Lung microvascular endothelial cell (primary cell): ENCODE results near the gene PADI4. TPM values are rescaled to one million over a fixed set of nuclear protein-coding genes. Genes with fewer than 3 reads are reported as not detected.
"Not testable (repeated sequence)": the region's sequence is repeated elsewhere in the genome, so short reads cannot be mapped to it uniquely, and the experiment has no call there.

Experiments
- DNase-seq, 2 donors: peaks; one replicate each; pipeline versions ENCODE4 v3.0.0 to v3.0.0-alpha.2; 2010; ENCODE audit warnings: low read depth in 2 of 2
- total RNA-seq: library from RNA; depleted of rRNA; stranded (reverse); fragments of >200 nt; gene quantifications from 2 replicates; pipeline ENCODE4 v1.2.1, GENCODE V29; 2014

PADI4 gene
- total RNA-seq, 1 donor from 2014 or later, result not detected

GRCh38 chr1:17313530-17314309 lies 5.7 kb downstream of the PADI4 start:
- no peak for DNase-seq

GRCh38 chr1:17314491-17314971 lies 6.5 kb downstream of the PADI4 start:
- no peak for DNase-seq

DNA sequence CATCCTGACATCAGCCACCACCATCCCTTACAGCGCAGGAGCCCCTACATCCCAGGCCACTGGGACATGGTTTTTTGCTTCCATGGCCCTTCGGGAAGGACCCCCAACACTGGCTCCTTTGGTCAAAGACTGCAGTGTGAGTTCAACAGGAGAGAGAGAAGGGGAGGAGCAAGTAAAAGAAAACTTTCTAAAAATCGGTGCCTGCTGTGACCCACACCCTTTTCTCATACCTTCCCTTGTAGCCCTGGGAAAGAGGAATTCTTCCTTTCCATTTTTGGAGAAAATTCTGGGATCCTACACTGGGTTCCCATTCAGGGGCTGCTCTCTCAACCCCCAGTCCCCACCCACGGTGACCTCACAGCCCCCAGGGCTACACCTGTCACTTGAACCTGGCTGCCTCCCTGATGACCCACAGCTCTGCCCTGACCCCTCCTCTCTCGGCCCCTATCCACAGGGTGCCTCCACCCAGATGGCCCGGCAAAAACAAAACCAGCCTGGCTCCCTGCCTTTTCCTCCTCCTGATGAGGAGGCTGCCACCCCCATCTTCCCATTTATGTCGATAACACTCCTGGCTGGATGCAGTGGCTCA lies 7.6 kb downstream of the PADI4 start:
- DNase-seq, result no peak

DNA sequence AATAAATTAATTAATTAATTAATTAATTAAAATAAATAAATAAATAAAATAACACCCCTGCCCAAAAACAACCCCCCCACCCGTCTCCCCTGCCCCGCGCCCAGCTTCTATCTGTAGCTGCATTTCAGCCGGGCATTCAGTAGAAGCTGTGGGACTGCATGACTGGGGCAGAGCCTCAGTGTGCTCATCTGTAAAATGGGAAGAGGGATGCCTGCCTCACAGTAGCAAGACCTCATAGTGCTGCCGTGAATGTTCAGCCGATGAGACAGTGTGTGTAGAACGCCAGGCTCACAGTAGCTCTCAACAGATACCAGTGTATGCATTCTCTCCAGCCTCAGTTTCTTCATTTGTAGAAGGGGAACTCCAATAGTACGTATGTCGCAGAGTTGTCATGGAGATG lies 8.7 kb downstream of the PADI4 start:
- no peak for DNase-seq

DNA sequence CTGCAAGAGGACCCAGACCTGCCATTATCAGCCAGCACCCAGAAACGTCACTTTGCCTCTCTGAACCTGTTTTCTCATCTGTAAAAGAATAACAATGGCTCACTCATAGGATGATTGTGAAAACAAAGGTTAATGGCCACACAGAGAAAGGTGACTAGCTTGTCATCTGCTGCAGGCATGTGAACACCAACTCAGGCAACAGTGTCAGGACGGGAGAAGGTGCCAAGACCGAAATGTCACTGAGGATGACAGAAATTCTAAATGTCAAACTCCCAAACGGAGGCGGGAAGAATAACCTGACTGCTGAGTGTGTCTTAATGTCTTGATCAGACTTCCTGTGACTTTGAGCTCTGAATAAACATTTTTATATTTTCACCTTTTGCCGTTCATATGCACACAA lies 10.3 kb downstream of the PADI4 start:
- DNase-seq, result no peak

DNA sequence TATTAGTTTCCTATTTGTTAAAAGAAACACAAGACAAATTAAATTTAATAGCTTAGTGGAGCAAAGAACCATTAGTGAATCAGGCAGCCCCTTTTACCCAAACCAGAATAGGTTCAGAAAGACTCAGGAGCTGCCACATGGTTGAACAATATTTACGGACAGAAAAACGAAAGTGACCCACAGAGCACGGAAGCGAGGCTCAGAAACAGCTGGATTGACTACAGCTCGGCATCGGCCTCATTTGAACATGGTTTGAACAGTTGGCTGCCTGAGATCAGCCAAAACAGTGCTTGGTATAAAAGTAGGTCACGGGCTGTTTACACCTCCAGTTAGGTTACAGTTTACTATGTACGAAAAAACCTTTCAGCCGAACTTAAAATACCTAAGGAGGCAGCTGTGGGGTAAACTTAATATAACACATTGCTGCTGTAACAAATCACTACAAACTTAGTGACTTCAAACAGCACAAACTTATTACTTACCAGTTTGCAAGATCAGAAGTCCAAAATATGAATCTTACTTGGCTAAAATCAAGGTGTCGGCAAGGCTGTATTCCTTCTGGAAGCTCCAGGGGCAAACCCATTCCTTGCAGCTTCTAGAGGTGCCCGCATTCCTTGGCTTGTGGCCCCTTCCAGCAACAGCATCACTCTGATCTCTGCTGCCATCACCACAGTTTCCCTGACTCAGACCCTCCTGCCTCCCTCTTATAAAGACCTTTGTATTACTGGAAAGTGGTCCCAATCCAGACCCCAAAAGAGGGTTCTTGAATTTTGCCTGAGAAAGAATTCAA lies 11.8 kb downstream of the PADI4 start:
- no peak for DNase-seq

GRCh38 chr1:17321857-17322390 lies 13.9 kb downstream of the PADI4 start:
- not testable (repeated sequence) for DNase-seq

DNA sequence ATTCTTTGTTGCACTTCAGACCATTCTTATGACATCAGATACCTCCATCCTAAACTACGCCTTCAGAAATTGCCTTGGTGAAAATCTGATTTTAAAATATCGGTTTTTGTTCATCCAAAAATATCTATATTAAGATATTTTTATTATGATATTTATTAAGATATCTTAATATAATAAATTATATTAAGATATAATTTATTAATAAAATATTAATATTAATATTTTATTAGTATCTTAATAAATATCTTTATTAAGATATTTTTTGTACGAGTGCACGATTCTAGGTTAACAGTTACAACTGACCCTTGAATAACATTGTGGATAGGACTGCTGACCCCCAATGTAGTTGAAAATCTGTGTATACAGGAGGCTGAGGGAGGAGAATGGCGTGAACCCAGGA lies 20.9 kb downstream of the PADI4 start:
- DNase-seq, result no peak

- DNase-seq, result no peak
Observed at GRCh38 chr1:17329610-17330009, 21.6 kb downstream of the PADI4 start.

- DNase-seq, result no peak
Observed at GRCh38 chr1:17330856-17331255, 22.9 kb downstream of the PADI4 start.

GRCh38 chr1:17333081-17333480 lies 25.1 kb downstream of the PADI4 start:
- DNase-seq, result no peak

DNA sequence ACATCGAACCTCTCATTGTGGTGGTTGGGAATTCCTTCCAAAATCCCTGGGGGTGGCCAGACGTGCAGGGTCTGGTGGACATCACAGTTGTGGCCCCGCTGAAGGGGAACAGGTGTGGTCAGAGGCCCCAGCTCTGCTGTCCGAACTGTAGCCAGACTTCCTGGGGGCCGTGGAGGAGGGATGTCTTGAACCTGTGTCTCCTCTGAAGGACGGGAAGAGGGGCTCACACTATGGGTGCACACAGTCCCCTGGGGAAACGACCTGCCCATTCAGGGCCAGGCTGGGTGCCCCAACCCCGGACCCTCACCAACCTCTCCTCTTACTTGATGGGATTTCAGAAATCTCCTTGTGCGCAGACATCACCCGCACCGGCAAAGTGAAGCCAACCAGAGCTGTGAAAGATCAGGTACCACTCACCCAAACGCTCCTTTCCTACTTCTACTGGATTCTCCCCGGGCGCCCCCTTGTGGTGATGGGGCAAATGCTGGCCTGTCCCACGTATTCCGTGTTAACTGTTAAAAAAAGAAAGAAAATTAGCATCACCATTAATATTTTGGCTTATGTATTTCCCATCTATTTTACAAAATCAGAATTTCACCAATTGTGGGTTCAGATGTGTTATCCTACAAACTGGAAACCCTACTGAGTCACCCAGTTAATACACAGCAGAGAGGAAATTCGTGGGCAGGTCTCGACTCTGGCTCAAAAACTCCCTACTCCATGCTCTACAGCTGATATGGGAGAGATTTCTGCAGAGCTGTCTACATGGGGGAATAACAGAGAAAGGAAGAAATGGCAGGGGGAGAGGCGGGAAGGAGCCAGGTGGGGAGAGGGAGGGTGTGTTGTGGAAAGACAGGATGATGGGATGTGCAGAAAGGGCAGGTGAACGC lies 28.1 kb downstream of the PADI4 start:
- peak; percentile 58 to 68 for DNase-seq

GRCh38 chr1:17338706-17339493 lies 30.9 kb downstream of the PADI4 start:
- DNase-seq, result no peak

DNA sequence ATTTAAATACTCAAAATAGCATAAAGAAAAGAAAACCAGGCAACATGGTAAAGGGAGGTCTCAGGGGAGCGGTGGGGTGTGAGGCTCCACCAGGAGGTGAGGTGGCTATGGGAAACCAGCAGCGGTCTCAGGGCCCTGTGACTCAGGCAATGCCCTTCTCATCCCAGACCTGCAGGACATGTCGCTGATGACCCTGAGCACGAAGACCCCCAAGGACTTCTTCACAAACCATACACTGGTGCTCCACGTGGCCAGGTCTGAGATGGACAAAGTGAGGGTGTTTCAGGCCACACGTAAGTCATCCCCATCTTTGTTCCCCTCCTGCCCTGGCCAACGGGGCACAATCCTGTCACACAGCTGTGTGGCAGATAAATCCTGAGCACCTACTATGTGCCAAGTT lies 31.5 kb downstream of the PADI4 start:
- DNase-seq, result no peak

DNA sequence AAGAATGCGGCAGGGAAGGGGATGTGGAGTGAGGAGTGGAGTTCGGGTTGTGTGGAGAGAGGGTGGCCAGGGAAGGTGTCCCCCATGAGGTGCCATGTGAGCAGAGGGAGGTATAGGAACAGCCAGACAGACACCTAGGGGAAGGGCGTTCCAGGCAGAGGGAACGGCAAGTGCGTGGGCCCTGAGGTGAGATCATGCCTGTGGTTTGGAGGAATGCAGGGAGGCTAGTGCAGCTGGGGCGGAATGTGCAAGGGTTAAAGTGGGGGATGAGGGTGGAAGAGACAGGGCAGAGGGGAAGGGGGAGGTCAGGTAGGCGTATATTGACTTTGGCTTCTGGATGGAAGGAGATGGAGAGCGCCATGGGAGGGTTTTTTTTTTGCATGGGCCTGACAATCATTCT lies 32.4 kb downstream of the PADI4 start:
- DNase-seq, result no peak

DNA sequence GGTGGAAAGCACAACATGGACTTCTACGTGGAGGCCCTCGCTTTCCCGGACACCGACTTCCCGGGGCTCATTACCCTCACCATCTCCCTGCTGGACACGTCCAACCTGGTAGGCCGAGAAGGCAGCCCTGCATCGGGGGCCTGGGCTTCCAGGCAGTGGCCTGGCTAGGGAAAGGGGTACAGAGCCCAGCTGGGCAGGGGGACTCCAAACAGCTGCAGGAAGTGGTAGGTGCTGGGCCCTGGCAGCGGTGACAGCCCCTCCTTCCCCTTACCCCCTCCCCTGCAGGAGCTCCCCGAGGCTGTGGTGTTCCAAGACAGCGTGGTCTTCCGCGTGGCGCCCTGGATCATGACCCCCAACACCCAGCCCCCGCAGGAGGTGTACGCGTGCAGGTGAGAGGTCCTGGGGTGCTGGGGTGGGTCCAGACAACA lies 34.0 kb downstream of the PADI4 start:
- DNase-seq, result no peak

DNA sequence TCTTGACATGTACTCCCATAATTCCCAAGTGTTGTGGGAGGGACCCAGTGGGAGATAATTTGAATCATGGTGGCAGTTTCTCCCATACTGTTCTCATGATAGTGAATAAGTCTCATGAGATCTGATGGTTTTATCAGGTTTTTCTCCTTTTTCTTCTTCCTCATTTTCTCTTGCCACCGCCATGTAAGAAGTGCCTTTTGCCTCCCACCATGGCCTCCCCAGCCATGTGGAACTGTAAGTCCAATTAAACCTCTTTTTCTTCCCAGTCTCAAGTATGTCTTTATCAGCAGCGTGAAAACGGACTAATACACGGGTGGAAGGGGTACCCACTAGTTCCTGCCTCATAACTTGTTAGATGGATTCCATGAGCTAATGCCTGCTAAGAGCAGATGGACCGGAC lies 37.5 kb downstream of the PADI4 start:
- not testable (repeated sequence) for DNase-seq

DNA sequence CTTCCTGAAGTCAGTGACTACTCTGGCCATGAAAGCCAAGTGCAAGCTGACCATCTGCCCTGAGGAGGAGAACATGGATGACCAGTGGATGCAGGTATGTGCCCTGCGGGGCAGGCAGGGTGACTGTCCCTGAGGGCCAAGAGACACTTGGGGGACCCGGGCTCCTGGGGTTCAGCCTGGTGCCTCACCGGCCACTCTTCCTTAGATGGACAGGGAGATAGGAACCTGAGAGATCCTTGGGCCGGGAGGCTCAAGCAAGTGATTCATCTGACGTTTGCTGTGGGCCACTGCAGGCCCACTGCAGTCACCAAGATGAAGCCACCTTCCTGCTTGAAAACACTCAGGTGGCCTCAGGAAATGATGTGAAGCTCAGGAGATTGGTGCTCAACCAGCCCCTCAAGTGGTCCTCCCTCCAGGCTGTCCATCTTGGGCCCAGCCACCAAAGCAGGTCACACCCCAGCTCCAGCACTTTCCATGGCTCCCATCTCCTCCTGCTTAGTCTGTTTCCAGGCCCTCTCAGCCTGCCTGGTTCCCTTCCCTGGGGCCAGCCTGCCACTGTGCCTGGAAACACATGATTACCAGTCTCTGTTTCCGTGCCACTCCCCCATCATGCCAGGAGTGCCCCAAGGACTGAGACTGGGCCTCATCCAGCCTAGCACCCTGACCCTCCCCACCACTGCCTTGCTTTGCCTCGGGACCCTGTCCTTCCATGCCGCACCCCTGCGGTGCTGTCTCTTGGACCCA lies 38.2 kb downstream of the PADI4 start:
- no peak for DNase-seq

- peak in 1 of 2 donors; percentile 14 for DNase-seq
Observed at GRCh38 chr1:17347769-17348592, 40.0 kb downstream of the PADI4 start.
